Suprapubic skin (tissue), 4 donors: Measurements from ENCODE around the gene FABP1.

Source experiments
- CTCF ChIP-seq, 2 donors: fragments of 200-600 bp in 1 of 2; fragments of 450-650 bp in 1 of 2; sonication (generic) in 1 of 2; IDR thresholded peaks; one replicate each; pipeline ENCODE4 v1.5.1; 2016 to 2019; ENCODE audit warnings: antibody characterized with exemption in 2 of 2, mild to moderate bottlenecking in 1 of 2, moderate library complexity in 1 of 2
- POLR2A ChIP-seq, 2 donors: fragments of 450-650 bp; IDR thresholded peaks; one replicate each; pipeline ENCODE4 v1.6.1; 2017; ENCODE audit warnings: antibody characterized with exemption in 2 of 2, mild to moderate bottlenecking in 2 of 2, moderate library complexity in 2 of 2
- POLR2AphosphoS5 ChIP-seq, 3 donors: sonication (generic); formaldehyde crosslinking; IDR thresholded peaks; one replicate each; pipeline ENCODE4 v1.6.1; 2017; ENCODE audit warnings: antibody characterized with exemption in 3 of 3

GRCh38 chr2:88172882-88173281 is 45.0 kb upstream of the FABP1 start:
- TF ChIP-seq CTCF (IDR thresholded peaks at IDR 0.05): no peak
- TF ChIP-seq POLR2AphosphoS5 (IDR thresholded peaks at IDR 0.05): no peak
- no peak for TF ChIP-seq POLR2A (IDR thresholded peaks at IDR 0.05)
